Stimulated activated CD8-positive, alpha-beta memory T cell treated with anti-CD3 and anti-CD28 coated beads, Interleukin-15, amount 100 ng/mL, for 24 hours (primary cell): ENCODE data around the gene HS6ST3.
"Not testable (repeated sequence)": the region's sequence is repeated elsewhere in the genome, so short reads cannot be mapped to it uniquely, and the experiment has no call there.

Source experiments
- DNase-seq: peaks from one replicate; pipeline ENCODE4 v3.0.0-alpha.2; 2020; ENCODE audit warnings: low read depth

HS6ST3 gene

GRCh38 chr13:96089749-96090239, at the start of gene HS6ST3:
HS6ST3 (plus strand) TSS chr13:96090107.
- DNase-seq: no peak

- DNase-seq: no peak
These were observed 48.4 kb upstream of the HS6ST3 start for GRCh38 chr13:96041326-96042110.

GRCh38 chr13:96044238-96044637, 45.7 kb upstream of the HS6ST3 start:
- no peak for DNase-seq

- DNase-seq: not testable (repeated sequence)
These were observed 43.3 kb upstream of the HS6ST3 start for GRCh38 chr13:96046449-96047126.

- not testable (repeated sequence) for DNase-seq
These were observed 39.0 kb upstream of the HS6ST3 start for GRCh38 chr13:96050955-96051354.

- not testable (repeated sequence) for DNase-seq
These were observed 38.4 kb upstream of the HS6ST3 start for GRCh38 chr13:96051491-96051890.

- DNase-seq: not testable (repeated sequence)
These were observed 38.0 kb upstream of the HS6ST3 start for GRCh38 chr13:96051946-96052345.

- DNase-seq: no peak
These were observed 37.3 kb upstream of the HS6ST3 start for GRCh38 chr13:96052656-96053002.

GRCh38 chr13:96053003-96053703, 36.8 kb upstream of the HS6ST3 start, which contains the start of gene UGGT2:
UGGT2 (minus strand) TSS chr13:96053401; CDS start chr13:96053312, 89 bp downstream.
- no peak for DNase-seq

- no peak for DNase-seq
These were observed 24.1 kb upstream of the HS6ST3 start for GRCh38 chr13:96065849-96066248.

GRCh38 chr13:96068729-96069128, 21.2 kb upstream of the HS6ST3 start:
- DNase-seq: no peak

- no peak for DNase-seq
These were observed 18.4 kb upstream of the HS6ST3 start for GRCh38 chr13:96071504-96071903.

GRCh38 chr13:96072392-96072791, 17.5 kb upstream of the HS6ST3 start:
- DNase-seq: no peak

GRCh38 chr13:96075953-96076543, 13.9 kb upstream of the HS6ST3 start:
- no peak for DNase-seq

- DNase-seq: no peak
These were observed 9.2 kb upstream of the HS6ST3 start for GRCh38 chr13:96080676-96081075.

- DNase-seq: no peak
These were observed 8.0 kb upstream of the HS6ST3 start for GRCh38 chr13:96081888-96082287.

- no peak for DNase-seq
These were observed 7.3 kb upstream of the HS6ST3 start for GRCh38 chr13:96082640-96083039.

- DNase-seq: no peak
These were observed 3.2 kb upstream of the HS6ST3 start for GRCh38 chr13:96086736-96087135.

GRCh38 chr13:96089139-96089538, 768 bp upstream of the HS6ST3 start:
- no peak for DNase-seq

GRCh38 chr13:96090240-96091101, 564 bp downstream of the HS6ST3 start:
- no peak for DNase-seq
